Karpas-422 (cell line): ENCODE data around the gene PDLIM7. TPM values are rescaled to one million over a fixed set of nuclear protein-coding genes. Genes with fewer than 3 reads are reported as not detected.

ENCODE experiments used
- DNase-seq: peaks from one replicate; pipeline ENCODE4 v3.0.0-alpha.2; 2015
- H2AFZ ChIP-seq: fragments of 200-600 bp; sonication (generic); 2 replicates; pipeline ENCODE4 v1.6.1; 2014; ENCODE audit warnings: antibody characterized with exemption, low read length, mixed read lengths
- H3K27ac ChIP-seq: fragments of 200-600 bp; sonication (generic); 2 replicates; pipeline ENCODE4 v1.5.1; 2014; ENCODE audit warnings: mild to moderate bottlenecking, low read length, moderate library complexity
- H3K27me3 ChIP-seq: fragments of 200-600 bp; sonication (generic); 2 replicates; pipeline ENCODE4 v1.6.1; 2014; ENCODE audit warnings: low read length, mixed read lengths
- H3K36me3 ChIP-seq: fragments of 200-600 bp; sonication (generic); 2 replicates; pipeline ENCODE4 v1.6.1; 2014; ENCODE audit warnings: low read length, mixed read lengths; ENCODE audit not compliant: insufficient read depth
- H3K4me1 ChIP-seq: fragments of 200-600 bp; sonication (generic); 2 replicates; pipeline ENCODE4 v1.6.1; 2014; ENCODE audit warnings: mild to moderate bottlenecking, low read length, mixed read lengths
- H3K4me2 ChIP-seq: fragments of 200-600 bp; sonication (generic); 2 replicates; pipeline ENCODE4 v1.6.1; 2014; ENCODE audit warnings: low read length, low read depth, mild to moderate bottlenecking; ENCODE audit not compliant: poor library complexity, severe bottlenecking
- H3K4me3 ChIP-seq: fragments of 200-600 bp; sonication (generic); 2 replicates; pipeline ENCODE4 v1.5.1; 2014; ENCODE audit warnings: mild to moderate bottlenecking, antibody characterized with exemption, low read length, mixed read lengths
- H3K79me2 ChIP-seq: fragments of 200-600 bp; sonication (generic); 2 replicates; pipeline ENCODE4 v1.6.1; 2014; ENCODE audit warnings: mild to moderate bottlenecking, low read length, mixed read lengths
- H3K9ac ChIP-seq: fragments of 200-600 bp; sonication (generic); 2 replicates; pipeline ENCODE4 v1.6.0; 2014; ENCODE audit warnings: low read length
- H3K9me2 ChIP-seq: fragments of 200-600 bp; sonication (generic), shearing (Covaris generic); replicated peaks from 2 replicates; pipeline ENCODE4 v1.6.0; 2014; ENCODE audit warnings: mild to moderate bottlenecking, low read length, moderate library complexity; ENCODE audit not compliant: insufficient read depth
- H3K9me3 ChIP-seq: fragments of 300-700, 200-600 bp; sonication (generic); 2 replicates; pipeline ENCODE4 v1.6.1; 2014; ENCODE audit warnings: low read length, mixed read lengths
- H4K20me1 ChIP-seq: fragments of 200-600 bp; sonication (generic); 2 replicates; pipeline ENCODE4 v1.6.1; 2014; ENCODE audit warnings: mild to moderate bottlenecking, antibody characterized with exemption, low read length, low read depth; ENCODE audit not compliant: insufficient read depth
- total RNA-seq: library from RNA; depleted of rRNA; stranded (reverse); fragments of >200 nt; shearing (Covaris generic); gene quantifications from 2 replicates; pipeline ENCODE4 v1.2.3, GENCODE V29; 2014; ENCODE audit warnings: low replicate concordance

The PDLIM7 gene
- total RNA-seq, 1 experiment from 2014 or later, result 53.6 TPM

- no peak overlapping the region for H3K4me2 ChIP-seq
- H3K9me3 ChIP-seq, result no peaks in the 10 kb centered on the region
- H2AFZ ChIP-seq, result no peak overlapping the region
- DNase-seq, result no peak
- H3K36me3 ChIP-seq, result peaks cover 15% of the 10 kb centered on the region
- peaks cover 23% of the 10 kb centered on the region for H3K79me2 ChIP-seq
- no peaks in the 10 kb centered on the region; the same call in 1 of the 2 replicates for H4K20me1 ChIP-seq
- H3K27me3 ChIP-seq, result no peaks in the 10 kb centered on the region
- H3K9ac ChIP-seq, result no peak overlapping the region
- H3K4me3 ChIP-seq, result no peak overlapping the region
- H3K9me2 ChIP-seq, result no peaks in the 10 kb centered on the region
- H3K4me1 ChIP-seq, result peaks cover 12% of the 10 kb centered on the region
- no peak overlapping the region for H3K27ac ChIP-seq
Observed at GRCh38 chr5:177468685-177469628, 28.4 kb downstream of the PDLIM7 start.

GRCh38 chr5:177468329-177468684 is 29.1 kb downstream of the PDLIM7 start:
- Histone ChIP-seq H3K9me3 (no peaks in the 10 kb centered on the region), H3K4me3 (no peak overlapping the region), H3K79me2 (peaks cover 23% of the 10 kb centered on the region), H3K9ac (no peak overlapping the region), H3K27ac (no peak overlapping the region), H3K9me2 (no peaks in the 10 kb centered on the region), H4K20me1 (no peaks in the 10 kb centered on the region; the same call in 1 of the 2 replicates), H3K4me2 (no peak overlapping the region), H3K4me1 (peaks cover 11% of the 10 kb centered on the region), H3K36me3 (peaks cover 15% of the 10 kb centered on the region), H3K27me3 (no peaks in the 10 kb centered on the region), H2AFZ (no peak overlapping the region)
- no peak for DNase-seq

- Histone ChIP-seq H3K4me2 (no peak overlapping the region), H3K4me1 (peaks cover 10% of the 10 kb centered on the region), H3K9me3 (no peaks in the 10 kb centered on the region), H2AFZ (no peak overlapping the region), H3K27me3 (no peaks in the 10 kb centered on the region), H3K36me3 (peaks cover 15% of the 10 kb centered on the region), H4K20me1 (no peaks in the 10 kb centered on the region; the same call in 1 of the 2 replicates), H3K9ac (no peak overlapping the region), H3K79me2 (peaks cover 21% of the 10 kb centered on the region), H3K9me2 (no peaks in the 10 kb centered on the region), H3K27ac (no peak overlapping the region), H3K4me3 (no peak overlapping the region)
- no peak for DNase-seq
Observed at GRCh38 chr5:177467436-177467835, 30.0 kb downstream of the PDLIM7 start.

GRCh38 chr5:177466861-177467260 is 30.5 kb downstream of the PDLIM7 start:
- H3K4me2 ChIP-seq, result no peak overlapping the region
- peaks cover 5% of the 10 kb centered on the region for H3K4me1 ChIP-seq
- peaks cover 15% of the 10 kb centered on the region for H3K79me2 ChIP-seq
- H3K9me2 ChIP-seq, result no peaks in the 10 kb centered on the region
- no peaks in the 10 kb centered on the region for H3K27me3 ChIP-seq
- H2AFZ ChIP-seq, result no peak overlapping the region
- no peak overlapping the region for H3K4me3 ChIP-seq
- DNase-seq, result no peak
- H3K9me3 ChIP-seq, result no peaks in the 10 kb centered on the region
- H4K20me1 ChIP-seq, result no peaks in the 10 kb centered on the region
- no peak overlapping the region for H3K9ac ChIP-seq
- H3K36me3 ChIP-seq, result peaks cover 15% of the 10 kb centered on the region
- H3K27ac ChIP-seq, result no peak overlapping the region

- H3K36me3 ChIP-seq, result peaks cover 15% of the 10 kb centered on the region
- H3K9me2 ChIP-seq, result no peaks in the 10 kb centered on the region
Observed at GRCh38 chr5:177465044-177465443, 32.4 kb downstream of the PDLIM7 start.

GRCh38 chr5:177462021-177462670 is 35.3 kb downstream of the PDLIM7 start:
- Histone ChIP-seq H3K4me1 (peaks cover 17% of the 10 kb centered on the region), H2AFZ (no peak overlapping the region), H3K79me2 (no peaks in the 10 kb centered on the region), H4K20me1 (peaks cover 8% of the 10 kb centered on the region; the same call in 1 of the 2 replicates), H3K9ac (no peak overlapping the region), H3K4me2 (no peak overlapping the region), H3K4me3 (no peak overlapping the region), H3K27ac (no peak overlapping the region), H3K9me3 (no peaks in the 10 kb centered on the region), H3K9me2 (no peaks in the 10 kb centered on the region), H3K36me3 (peaks cover 10% of the 10 kb centered on the region), H3K27me3 (no peaks in the 10 kb centered on the region)
- no peak for DNase-seq

More at GRCh38 chr5:177465044-177465443, 32.4 kb downstream of the PDLIM7 start:
- Histone ChIP-seq H3K79me2 (no peaks in the 10 kb centered on the region), H4K20me1 (no peaks in the 10 kb centered on the region), H3K27me3 (no peaks in the 10 kb centered on the region), H3K4me2 (no peak overlapping the region), H3K9me3 (no peaks in the 10 kb centered on the region), H3K4me1 (no peaks in the 10 kb centered on the region), H2AFZ (no peak overlapping the region), H3K27ac (no peak overlapping the region), H3K9ac (no peak overlapping the region), H3K4me3 (no peak overlapping the region)
- DNase-seq, result no peak

- Histone ChIP-seq H3K4me2 (no peak overlapping the region), H2AFZ (no peak overlapping the region), H4K20me1 (peaks cover 8% of the 10 kb centered on the region; the same call in 1 of the 2 replicates), H3K9me3 (no peaks in the 10 kb centered on the region), H3K4me1 (peaks cover 35% of the 10 kb centered on the region), H3K36me3 (0 out of 2 replicates have a peak, but pooled peaks cover under 1% of the 10 kb centered on the region), H3K27me3 (no peaks in the 10 kb centered on the region), H3K27ac (no peak overlapping the region), H3K79me2 (no peaks in the 10 kb centered on the region), H3K9ac (no peak overlapping the region), H3K4me3 (no peak overlapping the region), H3K9me2 (no peaks in the 10 kb centered on the region)
- no peak for DNase-seq
Observed at GRCh38 chr5:177459819-177460628, 37.4 kb downstream of the PDLIM7 start.
